ENCODE data around the gene TFDP2.

DNA sequence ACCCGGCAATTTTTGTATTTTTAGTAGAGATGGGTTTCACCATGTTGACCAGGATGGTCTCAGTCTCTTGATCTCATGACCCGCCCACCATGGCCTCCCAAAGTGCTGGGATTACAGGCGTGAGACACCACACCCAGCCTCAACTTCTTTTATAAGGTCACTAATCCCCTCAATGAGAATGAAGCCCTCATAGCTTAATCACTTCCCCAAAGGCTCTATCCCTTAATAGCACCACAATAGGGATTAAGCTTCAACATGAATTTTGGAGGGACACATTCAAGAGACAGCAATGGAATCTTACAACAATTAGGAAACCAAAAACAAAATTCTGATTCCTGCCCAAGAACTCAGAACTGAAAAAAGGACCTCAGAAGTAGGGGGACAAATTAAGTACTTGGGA lies 146.1 kb downstream of the TFDP2 start:
- TF ChIP-seq, protein P1, sequence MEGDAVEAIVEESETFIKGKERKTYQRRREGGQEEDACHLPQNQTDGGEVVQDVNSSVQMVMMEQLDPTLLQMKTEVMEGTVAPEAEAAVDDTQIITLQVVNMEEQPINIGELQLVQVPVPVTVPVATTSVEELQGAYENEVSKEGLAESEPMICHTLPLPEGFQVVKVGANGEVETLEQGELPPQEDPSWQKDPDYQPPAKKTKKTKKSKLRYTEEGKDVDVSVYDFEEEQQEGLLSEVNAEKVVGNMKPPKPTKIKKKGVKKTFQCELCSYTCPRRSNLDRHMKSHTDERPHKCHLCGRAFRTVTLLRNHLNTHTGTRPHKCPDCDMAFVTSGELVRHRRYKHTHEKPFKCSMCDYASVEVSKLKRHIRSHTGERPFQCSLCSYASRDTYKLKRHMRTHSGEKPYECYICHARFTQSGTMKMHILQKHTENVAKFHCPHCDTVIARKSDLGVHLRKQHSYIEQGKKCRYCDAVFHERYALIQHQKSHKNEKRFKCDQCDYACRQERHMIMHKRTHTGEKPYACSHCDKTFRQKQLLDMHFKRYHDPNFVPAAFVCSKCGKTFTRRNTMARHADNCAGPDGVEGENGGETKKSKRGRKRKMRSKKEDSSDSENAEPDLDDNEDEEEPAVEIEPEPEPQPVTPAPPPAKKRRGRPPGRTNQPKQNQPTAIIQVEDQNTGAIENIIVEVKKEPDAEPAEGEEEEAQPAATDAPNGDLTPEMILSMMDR (IDR thresholded peaks at IDR 0.05), result no peak
- no peak for TF ChIP-seq POLR2A (IDR thresholded peaks at IDR 0.05; ENCODE audit: low read depth)
- TF ChIP-seq EP300 (IDR thresholded peaks at IDR 0.05), result no peak
- TF ChIP-seq POLR2AphosphoS5 (IDR thresholded peaks at IDR 0.05), result no peak

Measured in esophagus muscularis mucosa (tissue), 4 donors.